HCT116 (cell line): ENCODE data around the gene SNRPB. TPM values are rescaled to one million over a fixed set of nuclear protein-coding genes. Genes with fewer than 3 reads are reported as not detected.

Experiments
- ATAC-seq: fragments of 200-7000 bp; cut with Tn5 transposase; 2 replicates; pipeline ENCODE4 v1.9.1; 2020; ENCODE audit warnings: mild to moderate bottlenecking, moderate library complexity
- BruUV-seq: library from RNA; stranded (reverse); fragments of 400-500 nt; replicated peaks from 2 replicates; lab custom pipeline; 2021; lab: Mats Ljungman, UMichigan
- CTCF ChIA-PET: fragments of 300-600 bp; sonication (Branson Sonifier 250); formaldehyde crosslinking; loops from one replicate; lab custom pipeline; 2021; ENCODE audit warnings: antibody characterized with exemption; lab: Charles Lee
- POLR2A ChIA-PET: fragments of 300-600, 350-600 bp; sonication (Branson Sonifier 250); formaldehyde crosslinking; loops from one replicate; lab custom pipeline; 2021; ENCODE audit warnings: antibody characterized with exemption; lab: Charles Lee
- RAD21 ChIA-PET, 2 experiments: fragments of 300-600 bp; sonication (Branson Sonifier 250); formaldehyde crosslinking; loops; one replicate each; lab custom pipeline; 2023; ENCODE audit warnings: low total read pairs in 2 of 2; ENCODE audit not compliant: uncharacterized antibody in 2 of 2, unreplicated experiment in 2 of 2, low non-redundant PET in 1 of 2; lab: Charles Lee
- DNase-seq: peaks from one replicate; pipeline ENCODE4 v3.0.0-alpha.2; 2010; ENCODE audit warnings: low read depth, low spot score
- H2AFZ ChIP-seq: fragments of 200-600 bp; shearing (Covaris generic), sonication (generic); 2 replicates; pipeline ENCODE4 v1.6.1; 2017; ENCODE audit warnings: low read depth, mixed run types, mixed read lengths, antibody characterized with exemption, low read length; ENCODE audit not compliant: poor library complexity, severe bottlenecking
- H3K27ac ChIP-seq: 2 replicates; pipeline ENCODE4 v1.5.1; 2012; ENCODE audit warnings: low read depth, low read length
- H3K27me3 ChIP-seq: fragments of 200-600 bp; sonication (generic); 2 replicates; pipeline ENCODE4 v1.6.1; 2016; ENCODE audit warnings: mixed run types, low read length, mixed read lengths; ENCODE audit not compliant: insufficient read depth
- H3K36me3 ChIP-seq, 2 experiments: fragments of 200-500 bp in 1 of 2; fragments of 200-600 bp in 1 of 2; sonication (Bioruptor generic) in 1 of 2; sonication (generic) in 1 of 2; 2 replicates each; pipeline versions ENCODE4 v1.5.1 to v1.6.1; 2014 to 2016; ENCODE audit warnings: low read length in 2 of 2, inconsistent platforms in 1 of 2, mixed read lengths in 1 of 2, mixed run types in 1 of 2; ENCODE audit not compliant: insufficient read depth in 2 of 2, control insufficient read depth in 1 of 2
- H3K4me1 ChIP-seq, 2 experiments: fragments of 200-600 bp in 1 of 2; sonication (generic) in 1 of 2; 2 replicates each; pipeline versions ENCODE4 v1.5.1 to v1.6.1; 2012 to 2017; ENCODE audit warnings: low read length in 2 of 2, inconsistent platforms in 1 of 2, mild to moderate bottlenecking in 1 of 2, mixed read lengths in 1 of 2, mixed run types in 1 of 2, moderate library complexity in 1 of 2; ENCODE audit not compliant: insufficient read depth in 2 of 2, control insufficient read depth in 1 of 2
- H3K4me2 ChIP-seq: fragments of 200-600 bp; sonication (generic); 2 replicates; pipeline ENCODE4 v1.6.1; 2017; ENCODE audit warnings: mixed run types, low read length, mixed read lengths
- H3K4me3 ChIP-seq, 2 experiments: fragments of 200-600 bp in 1 of 2; sonication (generic) in 1 of 2; replicated peaks in 1 of 2; 2 replicates each; pipeline ENCODE4 v1.5.1; 2011 to 2016; ENCODE audit warnings: low read length in 2 of 2, control low read depth in 1 of 2, low read depth in 1 of 2, mild to moderate bottlenecking in 1 of 2, mixed read lengths in 1 of 2, mixed run types in 1 of 2
- H3K79me2 ChIP-seq: fragments of 200-600 bp; sonication (generic); 2 replicates; pipeline ENCODE4 v1.6.1; 2017; ENCODE audit warnings: mild to moderate bottlenecking, mixed run types, low read length, moderate library complexity, mixed read lengths; ENCODE audit not compliant: insufficient read depth
- H3K9ac ChIP-seq: fragments of 200-600 bp; sonication (generic); 2 replicates; pipeline ENCODE4 v1.6.1; 2016; ENCODE audit warnings: low read length, mixed read lengths
- H3K9me2 ChIP-seq: fragments of 200-600 bp; sonication (generic), shearing (Covaris generic); 2 replicates; pipeline ENCODE4 v1.6.1; 2017; ENCODE audit warnings: mixed run types, mild to moderate bottlenecking, moderate library complexity; ENCODE audit not compliant: insufficient read depth
- H3K9me3 ChIP-seq, 2 experiments: fragments of 200-500 bp in 1 of 2; fragments of 200-600 bp in 1 of 2; sonication (Bioruptor generic) in 1 of 2; sonication (generic) in 1 of 2; 2 replicates each; pipeline ENCODE4 v1.6.1; 2014 to 2017; ENCODE audit warnings: low read length in 2 of 2, mixed read lengths in 2 of 2, inconsistent platforms in 1 of 2, low read depth in 1 of 2, mild to moderate bottlenecking in 1 of 2, mixed run types in 1 of 2, moderate library complexity in 1 of 2; ENCODE audit not compliant: control insufficient read depth in 1 of 2, insufficient read depth in 1 of 2
- H4K20me1 ChIP-seq: fragments of 200-600 bp; sonication (generic), shearing (Covaris generic); 2 replicates; pipeline ENCODE4 v1.6.1; 2017; ENCODE audit warnings: mixed run types, mild to moderate bottlenecking, moderate library complexity; ENCODE audit not compliant: insufficient read depth
- ATF3 ChIP-seq: IDR thresholded peaks from 2 replicates; pipeline ENCODE4 v1.6.1; 2012
- CEBPB ChIP-seq: IDR thresholded peaks from 2 replicates; pipeline ENCODE4 v1.6.1; 2012; ENCODE audit warnings: low read depth
- CTCF ChIP-seq, 3 experiments: fragments of 200-600 bp in 1 of 3; sonication (generic) in 1 of 3; IDR thresholded peaks in 2 of 3; conservative IDR thresholded peaks in 1 of 3; 2 replicates each; pipeline ENCODE4 v1.5.1; 2012 to 2017; ENCODE audit warnings: low read depth in 2 of 3, low read length in 2 of 3, antibody characterized with exemption in 1 of 3, borderline replicate concordance in 1 of 3, control low read depth in 1 of 3, mild to moderate bottlenecking in 1 of 3, mixed read lengths in 1 of 3, mixed run types in 1 of 3, moderate library complexity in 1 of 3; ENCODE audit not compliant: insufficient read depth in 1 of 3
- EGR1 ChIP-seq: IDR thresholded peaks from 2 replicates; pipeline ENCODE4 v1.6.1; 2012; ENCODE audit warnings: low read depth
- FOSL1 ChIP-seq: IDR thresholded peaks from 2 replicates; pipeline ENCODE4 v1.6.1; 2012; ENCODE audit warnings: low read depth
- POLR2A ChIP-seq: IDR thresholded peaks from 2 replicates; pipeline ENCODE4 v1.7.0; 2011; ENCODE audit warnings: borderline replicate concordance; ENCODE audit not compliant: insufficient read depth, insufficient read length; ENCODE audit errors: extremely low read depth
- POLR2AphosphoS5 ChIP-seq: IDR thresholded peaks from 2 replicates; pipeline ENCODE4 v1.6.1; 2011; ENCODE audit warnings: mild to moderate bottlenecking, low read depth, low read length, moderate library complexity
- RAD21 ChIP-seq: IDR thresholded peaks from 2 replicates; pipeline ENCODE4 v1.6.1; 2012; ENCODE audit warnings: low read depth, mild to moderate bottlenecking
- REST ChIP-seq: IDR thresholded peaks from 2 replicates; pipeline ENCODE4 v1.6.1; 2012; ENCODE audit warnings: low read depth
- SIN3A ChIP-seq: IDR thresholded peaks from 2 replicates; pipeline ENCODE4 v1.6.1; 2012; ENCODE audit warnings: low read depth
- SP1 ChIP-seq: IDR thresholded peaks from 2 replicates; pipeline ENCODE4 v1.6.1; 2012; ENCODE audit warnings: low read depth
- TCF7L2 ChIP-seq: IDR thresholded peaks from 2 replicates; pipeline ENCODE4 v1.7.0; 2011; ENCODE audit warnings: borderline replicate concordance, inconsistent platforms; ENCODE audit not compliant: insufficient read depth, insufficient read length; ENCODE audit errors: extremely low read depth
- YY1 ChIP-seq: IDR thresholded peaks from 2 replicates; pipeline ENCODE4 v1.6.1; 2011; ENCODE audit warnings: low read length, low read depth, moderate library complexity, mild to moderate bottlenecking; ENCODE audit not compliant: insufficient replicate concordance; ENCODE audit errors: extremely low read depth
- ZBTB33 ChIP-seq: IDR thresholded peaks from 2 replicates; pipeline ENCODE4 v1.6.1; 2011; ENCODE audit warnings: mild to moderate bottlenecking, low read length, moderate library complexity; ENCODE audit not compliant: insufficient replicate concordance; ENCODE audit errors: extremely low read depth
- ZNF274 ChIP-seq: fragments of 200-500 bp; sonication (Bioruptor generic); IDR thresholded peaks from 2 replicates; pipeline ENCODE4 v1.6.1; 2014; ENCODE audit warnings: mild to moderate bottlenecking, low read depth, low read length, inconsistent platforms
- intact Hi-C: fragments of 100-400 bp; cut with micrococcal nuclease; formaldehyde crosslinking; loops from 2 replicates; pipeline ENCODE4 v1.10.0; 2022
- total RNA-seq: library from RNA; stranded (reverse); gene quantifications from one replicate; pipeline ENCODE4 v1.2.1, GENCODE V29; 2021; ENCODE audit not compliant: unreplicated experiment

Gene SNRPB
- total RNA-seq, 1 experiment from 2014 or later = 469 TPM

GRCh38 chr20:2507875-2508630 is 37.5 kb upstream of the SNRPB start:
- peak; percentile 26 for ATAC-seq
- H3K79me2 ChIP-seq = peaks cover 18% of the 10 kb centered on the region
- peak overlapping the region; percentile 59 for H3K27ac ChIP-seq
- TSS peak; percentile 51 for BruUV-seq
- peak overlapping the region; percentile 70 for H3K4me2 ChIP-seq
- CTCF ChIA-PET = interaction anchor here (3.4 kb wide), 1 partner anchor 15 kb away, joined by 28 read pairs; no protein-coding TSS in a partner anchor
- intact Hi-C loops = no loop called here
- H3K36me3 ChIP-seq = no peaks in the 10 kb centered on the region
- POLR2A ChIA-PET = interaction anchor here (0.7 to 1.3 kb wide), 3 partner anchors 14 to 144 kb away, joined by 3 to 4 read pairs (median 3); partner anchors contain the start of gene NOP56
- TF ChIP-seq SP1 (no peak), EGR1 (no peak), YY1 (no peak), ATF3 (no peak), CEBPB (no peak), REST (no peak), RAD21 (no peak), POLR2A (no peak), FOSL1 (no peak), TCF7L2 (no peak), ZBTB33 (no peak), ZNF274 (no peak), CTCF (IDR thresholded peaks at IDR 0.05 in 2 of 3, conservative IDR thresholded peaks at IDR 0.05 in 1 of 3; ENCODE audit: borderline replicate concordance in 1 of 3, insufficient read depth in 1 of 3, low read depth in 2 of 3, low read length in 2 of 3) (no peak), POLR2AphosphoS5 (no peak), SIN3A (no peak)
- TF ChIP-seq, all 23 proteins: peak for 0
- H3K9me3 ChIP-seq = no peaks in the 10 kb centered on the region
- H3K4me3 ChIP-seq = peak overlapping the region; percentile 89 to 94
- no peaks in the 10 kb centered on the region for H3K9me2 ChIP-seq
- DNase-seq = no peak
- peaks cover 5 to 16% of the 10 kb centered on the region in 2 experiments; a peak in 3 of 4 replicates for H3K4me1 ChIP-seq
- peak overlapping the region; percentile 83 for H3K9ac ChIP-seq
- H3K27me3 ChIP-seq = no peaks in the 10 kb centered on the region
- H4K20me1 ChIP-seq = no peaks in the 10 kb centered on the region
- H2AFZ ChIP-seq = peak overlapping the region; percentile 94
- RAD21 ChIA-PET = no interaction called here
